ENCODE data around the gene ROR1.

- TF ChIP-seq, protein P1, sequence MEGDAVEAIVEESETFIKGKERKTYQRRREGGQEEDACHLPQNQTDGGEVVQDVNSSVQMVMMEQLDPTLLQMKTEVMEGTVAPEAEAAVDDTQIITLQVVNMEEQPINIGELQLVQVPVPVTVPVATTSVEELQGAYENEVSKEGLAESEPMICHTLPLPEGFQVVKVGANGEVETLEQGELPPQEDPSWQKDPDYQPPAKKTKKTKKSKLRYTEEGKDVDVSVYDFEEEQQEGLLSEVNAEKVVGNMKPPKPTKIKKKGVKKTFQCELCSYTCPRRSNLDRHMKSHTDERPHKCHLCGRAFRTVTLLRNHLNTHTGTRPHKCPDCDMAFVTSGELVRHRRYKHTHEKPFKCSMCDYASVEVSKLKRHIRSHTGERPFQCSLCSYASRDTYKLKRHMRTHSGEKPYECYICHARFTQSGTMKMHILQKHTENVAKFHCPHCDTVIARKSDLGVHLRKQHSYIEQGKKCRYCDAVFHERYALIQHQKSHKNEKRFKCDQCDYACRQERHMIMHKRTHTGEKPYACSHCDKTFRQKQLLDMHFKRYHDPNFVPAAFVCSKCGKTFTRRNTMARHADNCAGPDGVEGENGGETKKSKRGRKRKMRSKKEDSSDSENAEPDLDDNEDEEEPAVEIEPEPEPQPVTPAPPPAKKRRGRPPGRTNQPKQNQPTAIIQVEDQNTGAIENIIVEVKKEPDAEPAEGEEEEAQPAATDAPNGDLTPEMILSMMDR (IDR thresholded peaks at IDR 0.05) = no peak
- no peak for TF ChIP-seq POLR2A (IDR thresholded peaks at IDR 0.05)
These were observed 144.7 kb downstream of the ROR1 start for GRCh38 chr1:63918418-63918945.

Data from uterus (tissue), 2 donors.